Immature natural killer cell (primary cell): ENCODE data around the gene ARFGAP1. TPM values are rescaled to one million over a fixed set of nuclear protein-coding genes. Genes with fewer than 3 reads are reported as not detected.
A peak's percentile ranks its signal among the peaks of the same experiment; 100 is the strongest.

Experiments
- DNase-seq, 3 donors: peaks; one replicate each; pipeline ENCODE4 v3.0.0; 2022; ENCODE audit warnings: mixed read lengths in 1 of 3
- H3K27ac Mint-ChIP-seq, 6 donors: one replicate each; pipeline ENCODE4 v1.8.0; 2020; ENCODE audit warnings: mixed read lengths in 6 of 6, mild to moderate bottlenecking in 5 of 6, inconsistent platforms in 4 of 6, moderate library complexity in 3 of 6
- H3K27me3 Mint-ChIP-seq, 3 donors: one replicate each; pipeline ENCODE4 v1.8.0; 2020 to 2021; ENCODE audit warnings: low read depth in 3 of 3, mild to moderate bottlenecking in 3 of 3, mixed read lengths in 3 of 3, moderate library complexity in 3 of 3, inconsistent platforms in 1 of 3
- H3K36me3 Mint-ChIP-seq, 3 donors: one replicate each; pipeline ENCODE4 v1.8.0; 2020; ENCODE audit warnings: mixed read lengths in 3 of 3, inconsistent platforms in 2 of 3, mild to moderate bottlenecking in 2 of 3
- H3K4me1 Mint-ChIP-seq, 2 donors: one replicate each; pipeline ENCODE4 v1.8.0; 2020; ENCODE audit warnings: inconsistent platforms in 2 of 2, mild to moderate bottlenecking in 2 of 2, mixed read lengths in 2 of 2, moderate library complexity in 1 of 2
- H3K4me3 Mint-ChIP-seq, 5 donors: one replicate each; pipeline ENCODE4 v1.8.0; 2020; ENCODE audit warnings: mild to moderate bottlenecking in 5 of 5, mixed read lengths in 5 of 5, inconsistent platforms in 3 of 5, moderate library complexity in 3 of 5
- H3K9me3 Mint-ChIP-seq, 6 donors: one replicate each; pipeline ENCODE4 v1.8.0; 2020; ENCODE audit warnings: mild to moderate bottlenecking in 6 of 6, mixed read lengths in 6 of 6, inconsistent platforms in 4 of 6, moderate library complexity in 3 of 6
- polyA plus RNA-seq, 3 donors: library from polyadenylated mRNA; unstranded; fragments of 300-500 nt; fragmentation: Illumina TruSeq; gene quantifications; one replicate each; pipeline ENCODE4 v1.2.3, GENCODE V29; 2021

ARFGAP1 gene
- polyA plus RNA-seq, 3 donors from 2014 or later, result 8.8 to 20.9 (median 16.5) TPM

GRCh38 chr20:63270606-63271325, 1.8 kb upstream of the ARFGAP1 start:
- Mint-ChIP-seq H3K4me3 (peak overlapping the region in 4 of 5 donors; percentile 52 to 85 (median 80)), H3K36me3 (no peaks in the 10 kb centered on the region), H3K9me3 (peaks cover 0 to 2% (median 0%) of the 10 kb centered on the region in 6 donors), H3K4me1 (peaks cover 30% of the 10 kb centered on the region in 2 donors), H3K27ac (peak overlapping the region in 2 of 6 donors; percentile 7 to 12), H3K27me3 (peaks cover 2 to 7% (median 2%) of the 10 kb centered on the region in 3 donors)
- no peak for DNase-seq

- peaks cover 0 to 2% (median 0%) of the 10 kb centered on the region in 6 donors for H3K9me3 Mint-ChIP-seq
- no peak for DNase-seq
- H3K36me3 Mint-ChIP-seq, result peaks cover 0 to 3% (median 0%) of the 10 kb centered on the region in 3 donors
- H3K4me1 Mint-ChIP-seq, result peaks cover 30 to 32% of the 10 kb centered on the region in 2 donors
- H3K27ac Mint-ChIP-seq, result peak overlapping the region; percentile 62 to 92 (median 86)
- H3K4me3 Mint-ChIP-seq, result peak overlapping the region; percentile 79 to 91 (median 89)
- H3K27me3 Mint-ChIP-seq, result peaks cover 2% of the 10 kb centered on the region in 3 donors
Observed at GRCh38 chr20:63273059-63273579, 506 bp downstream of the ARFGAP1 start.

- H3K27me3 Mint-ChIP-seq, result peaks cover 2% of the 10 kb centered on the region in 3 donors
Observed at GRCh38 chr20:63273635-63274380, 1.2 kb downstream of the ARFGAP1 start.

GRCh38 chr20:63274381-63275228, 2.0 kb downstream of the ARFGAP1 start:
- Mint-ChIP-seq H3K9me3 (peaks cover 0 to 2% (median 0%) of the 10 kb centered on the region in 6 donors), H3K27me3 (peaks cover 2% of the 10 kb centered on the region in 3 donors), H3K36me3 (peaks cover 0 to 4% (median 3%) of the 10 kb centered on the region in 3 donors), H3K4me1 (peaks cover 30 to 32% of the 10 kb centered on the region in 2 donors), H3K4me3 (peak overlapping the region in 4 of 5 donors; percentile 52 to 91 (median 65)), H3K27ac (peak overlapping the region in 4 of 6 donors; percentile 12 to 77 (median 40))
- DNase-seq, result no peak

More at GRCh38 chr20:63273635-63274380, 1.2 kb downstream of the ARFGAP1 start:
- Mint-ChIP-seq H3K36me3 (peaks cover 0 to 4% (median 3%) of the 10 kb centered on the region in 3 donors), H3K4me3 (peak overlapping the region; percentile 79 to 91 (median 89)), H3K4me1 (peaks cover 30 to 32% of the 10 kb centered on the region in 2 donors), H3K27ac (peak overlapping the region; percentile 62 to 92 (median 86)), H3K9me3 (peaks cover 0 to 2% (median 0%) of the 10 kb centered on the region in 6 donors)
- no peak for DNase-seq

- no peak for DNase-seq
- Mint-ChIP-seq H3K4me3 (no peak overlapping the region), H3K27ac (no peak overlapping the region), H3K9me3 (no peaks in the 10 kb centered on the region), H3K4me1 (peaks cover 30% of the 10 kb centered on the region in 2 donors), H3K36me3 (peaks cover 0 to 4% (median 3%) of the 10 kb centered on the region in 3 donors), H3K27me3 (peaks cover 2% of the 10 kb centered on the region in 3 donors)
Observed at GRCh38 chr20:63275825-63276224, 3.2 kb downstream of the ARFGAP1 start.

GRCh38 chr20:63276956-63277355, 4.3 kb downstream of the ARFGAP1 start:
- H3K9me3 Mint-ChIP-seq, result no peaks in the 10 kb centered on the region

GRCh38 chr20:63277466-63278272, 5.1 kb downstream of the ARFGAP1 start:
- DNase-seq, result no peak
- peaks cover 23% of the 10 kb centered on the region in 2 donors for H3K4me1 Mint-ChIP-seq
- peaks cover 2% of the 10 kb centered on the region in 3 donors for H3K27me3 Mint-ChIP-seq
- no peak overlapping the region for H3K4me3 Mint-ChIP-seq
- no peaks in the 10 kb centered on the region for H3K9me3 Mint-ChIP-seq
- H3K36me3 Mint-ChIP-seq, result peaks cover 0 to 4% (median 3%) of the 10 kb centered on the region in 3 donors
- H3K27ac Mint-ChIP-seq, result peak overlapping the region in 1 of 6 donors; percentile 55

More at GRCh38 chr20:63276956-63277355, 4.3 kb downstream of the ARFGAP1 start:
- H3K27ac Mint-ChIP-seq, result no peak overlapping the region
- peaks cover 23 to 24% of the 10 kb centered on the region in 2 donors for H3K4me1 Mint-ChIP-seq
- peaks cover 2% of the 10 kb centered on the region in 3 donors for H3K27me3 Mint-ChIP-seq
- peaks cover 0 to 4% (median 3%) of the 10 kb centered on the region in 3 donors for H3K36me3 Mint-ChIP-seq
- no peak overlapping the region for H3K4me3 Mint-ChIP-seq
- no peak for DNase-seq

- DNase-seq, result no peak
- peaks cover 0 to 4% (median 3%) of the 10 kb centered on the region in 3 donors for H3K36me3 Mint-ChIP-seq
- H3K27me3 Mint-ChIP-seq, result peaks cover 1 to 2% (median 2%) of the 10 kb centered on the region in 3 donors
- H3K4me3 Mint-ChIP-seq, result no peak overlapping the region
- H3K4me1 Mint-ChIP-seq, result peaks cover 17 to 18% of the 10 kb centered on the region in 2 donors
- H3K27ac Mint-ChIP-seq, result no peak overlapping the region
- H3K9me3 Mint-ChIP-seq, result no peaks in the 10 kb centered on the region
Observed at GRCh38 chr20:63278661-63279060, 6.0 kb downstream of the ARFGAP1 start.

- no peak for DNase-seq
- H3K27me3 Mint-ChIP-seq, result peaks cover 0 to 3% (median 0%) of the 10 kb centered on the region in 3 donors
- H3K4me1 Mint-ChIP-seq, result peaks cover 6 to 13% of the 10 kb centered on the region in 2 donors
- H3K27ac Mint-ChIP-seq, result no peak overlapping the region
- H3K36me3 Mint-ChIP-seq, result peaks cover 0 to 6% (median 4%) of the 10 kb centered on the region in 3 donors
- H3K4me3 Mint-ChIP-seq, result no peak overlapping the region
- no peaks in the 10 kb centered on the region for H3K9me3 Mint-ChIP-seq
Observed at GRCh38 chr20:63279931-63280330, 7.3 kb downstream of the ARFGAP1 start.

GRCh38 chr20:63280371-63280770, 7.8 kb downstream of the ARFGAP1 start:
- peaks cover 1 to 8% of the 10 kb centered on the region in 2 donors for H3K4me1 Mint-ChIP-seq
- H3K27ac Mint-ChIP-seq, result no peak overlapping the region
- no peak overlapping the region for H3K4me3 Mint-ChIP-seq
- DNase-seq, result no peak
- H3K27me3 Mint-ChIP-seq, result peaks cover 0 to 3% (median 0%) of the 10 kb centered on the region in 3 donors
- no peaks in the 10 kb centered on the region for H3K9me3 Mint-ChIP-seq
- peaks cover 0 to 6% (median 4%) of the 10 kb centered on the region in 3 donors for H3K36me3 Mint-ChIP-seq

GRCh38 chr20:63280929-63281545, 8.4 kb downstream of the ARFGAP1 start:
- Mint-ChIP-seq H3K27me3 (peaks cover 0 to 3% (median 0%) of the 10 kb centered on the region in 3 donors), H3K27ac (no peak overlapping the region), H3K36me3 (peaks cover 0 to 6% (median 4%) of the 10 kb centered on the region in 3 donors), H3K9me3 (no peaks in the 10 kb centered on the region), H3K4me1 (peaks cover 0 to 7% of the 10 kb centered on the region in 2 donors), H3K4me3 (no peak overlapping the region)
- DNase-seq, result no peak
